LoVo (cell line): ENCODE measurements around the gene SLC4A2.

Experiments
- DNase-seq: peaks from one replicate; pipeline ENCODE4 v3.0.0-alpha.2; 2016; ENCODE audit warnings: low spot score

Gene SLC4A2

DNA sequence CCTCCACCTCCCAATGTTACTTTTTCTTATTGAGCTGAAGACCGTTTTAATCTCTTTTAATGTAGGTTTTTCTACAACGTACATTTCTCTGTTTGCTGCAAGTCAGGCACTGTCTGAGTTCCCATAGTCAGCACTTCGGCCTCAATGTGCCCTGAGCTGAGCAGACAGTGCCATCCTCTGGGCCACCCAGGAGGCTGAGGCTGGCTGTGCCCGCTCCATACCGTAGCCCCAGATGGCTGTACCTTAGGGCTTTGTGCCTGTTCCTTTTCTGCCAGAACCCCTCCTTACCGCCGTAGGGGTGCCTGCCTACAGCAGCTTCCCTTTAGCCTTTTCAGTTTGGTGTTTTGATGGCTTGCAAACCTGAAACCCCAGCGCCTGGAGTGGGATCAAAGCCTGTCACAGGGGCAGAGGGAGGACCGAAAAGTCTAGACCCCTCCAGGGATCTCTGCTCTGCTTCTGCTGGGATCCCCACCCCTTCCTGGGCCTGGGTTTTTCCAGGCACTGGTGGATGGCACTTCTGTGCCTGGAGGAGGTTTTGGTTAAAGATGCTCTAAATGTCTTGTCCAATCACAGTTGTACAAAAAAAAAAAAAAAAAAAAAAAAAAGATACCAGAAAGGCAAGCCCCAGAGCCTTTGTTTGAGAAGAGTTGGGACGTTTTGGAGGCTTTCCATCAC lies 35.9 kb downstream of the SLC4A2 start:
- no peak for DNase-seq

DNA sequence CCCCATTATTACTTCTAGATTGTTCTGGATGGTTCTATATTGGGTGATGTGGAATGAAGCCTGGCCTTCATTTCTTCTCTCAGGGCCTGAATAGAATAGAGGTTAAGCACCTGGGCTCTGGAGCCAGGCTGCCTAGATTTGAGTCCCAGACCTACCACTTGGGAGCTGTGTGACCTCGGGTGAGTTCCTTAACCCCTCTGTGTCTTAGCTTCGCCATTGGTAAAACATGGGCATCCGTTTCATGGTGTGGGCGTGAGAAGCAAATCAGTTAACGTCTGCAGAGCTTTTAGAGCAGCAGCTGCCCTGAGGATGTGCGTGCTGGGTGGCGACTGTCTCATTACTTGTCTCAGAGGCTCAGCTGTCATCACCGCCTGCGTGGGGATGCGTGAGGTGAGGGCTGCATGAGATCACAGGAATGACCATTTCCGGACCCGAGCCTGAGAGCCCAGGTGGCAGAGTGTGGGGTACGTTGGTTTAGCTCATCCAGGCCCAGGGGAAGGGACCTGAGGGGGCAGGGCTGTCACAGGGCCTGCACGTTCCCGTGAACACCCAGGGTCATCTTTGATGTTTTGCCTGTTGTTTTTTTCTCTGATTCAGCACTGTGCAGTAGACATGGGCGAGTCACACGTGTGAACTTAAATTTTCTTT lies 36.6 kb downstream of the SLC4A2 start:
- no peak for DNase-seq

DNA sequence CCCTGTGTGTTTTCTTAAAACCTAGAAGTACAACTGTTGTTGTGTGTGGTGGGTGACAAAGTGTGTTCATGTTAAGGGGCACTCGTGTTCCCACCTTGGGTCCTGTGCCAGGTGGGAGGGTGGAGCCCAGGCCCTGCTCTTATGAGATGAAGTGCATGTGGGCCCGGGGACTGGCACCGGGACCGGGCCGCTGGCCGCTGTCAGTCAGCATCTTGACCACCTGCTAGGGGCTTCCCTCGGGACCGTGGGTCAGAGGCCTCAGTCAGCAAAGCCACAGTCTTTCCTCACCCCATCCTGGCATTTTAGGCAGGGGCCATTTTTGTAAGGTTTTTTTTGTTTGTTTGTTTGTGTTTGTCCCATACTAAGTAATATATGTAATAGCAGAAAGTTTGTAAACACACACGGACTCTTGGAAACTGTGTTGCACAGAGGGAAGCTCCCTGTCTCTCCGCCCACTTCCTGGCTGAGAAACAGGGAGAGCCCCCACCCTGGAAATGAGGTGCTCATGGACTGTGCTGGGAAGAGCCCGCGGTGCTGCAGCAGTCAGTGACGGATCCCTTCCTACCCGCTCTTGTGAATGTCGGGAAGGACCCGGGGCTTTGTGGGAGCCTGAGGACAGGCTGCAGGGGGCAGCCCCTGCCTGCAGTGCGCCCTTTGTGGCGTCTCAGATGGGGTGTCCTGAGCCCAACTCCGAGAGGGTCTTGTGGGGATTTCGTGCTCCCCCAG lies 40.3 kb downstream of the SLC4A2 start:
- no peak for DNase-seq

DNA sequence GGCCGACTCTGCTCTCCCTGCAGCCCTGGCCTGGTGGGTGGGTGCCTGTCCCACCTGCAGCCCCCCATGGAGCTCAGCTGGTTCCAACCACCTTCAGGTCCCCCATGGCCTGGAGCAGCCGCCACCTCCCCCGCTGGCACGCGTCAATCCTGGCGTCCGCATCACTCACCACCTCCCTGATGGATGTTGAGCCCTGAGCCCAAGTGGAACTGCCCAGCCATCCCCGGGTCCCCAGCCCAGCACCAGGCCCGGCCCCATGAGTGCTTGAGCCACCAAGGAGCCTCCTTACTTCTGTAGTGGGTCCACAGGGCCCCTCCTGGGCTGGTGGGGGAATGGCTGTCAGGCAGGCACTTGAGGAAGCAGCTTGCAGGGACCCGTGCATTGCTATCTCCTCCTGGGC lies 41.5 kb downstream of the SLC4A2 start:
- no peak for DNase-seq

DNA sequence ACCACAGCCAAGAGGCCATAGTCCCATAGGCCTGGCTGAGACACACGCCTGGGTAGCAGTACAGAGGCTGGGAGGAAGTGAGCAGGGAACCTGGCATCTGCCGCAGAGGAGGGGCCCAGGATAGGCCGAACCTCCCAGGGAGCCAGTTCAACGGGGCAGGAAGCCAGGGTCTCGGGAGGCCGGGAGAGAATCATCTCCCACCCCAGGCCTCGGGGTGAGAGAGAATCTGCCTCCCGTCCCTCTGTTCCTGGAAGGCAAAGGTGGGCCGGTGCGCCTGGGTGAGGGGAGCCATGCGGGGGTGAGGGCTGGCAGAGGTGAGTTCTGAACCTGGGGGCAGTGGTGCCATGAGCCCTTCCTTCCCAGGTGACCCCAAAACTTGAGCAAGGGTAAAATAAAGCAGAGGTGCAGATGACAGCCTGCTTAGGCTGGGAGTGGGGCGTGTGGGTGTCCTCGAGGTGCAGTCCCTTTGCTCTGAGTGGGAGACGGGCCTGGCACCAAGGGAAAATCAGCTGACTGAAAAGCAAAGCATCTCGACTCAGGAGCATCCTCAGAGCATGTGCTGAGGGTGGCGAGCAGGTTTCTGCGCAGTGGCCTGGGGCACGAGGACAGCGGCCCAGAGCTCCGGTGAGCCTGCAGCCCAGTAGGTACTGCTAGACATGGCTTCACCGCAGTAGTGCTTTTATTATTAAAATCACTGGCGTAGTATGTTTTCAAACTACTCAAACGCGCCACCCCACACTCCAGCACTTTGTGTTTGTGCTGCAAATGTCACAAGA lies 42.4 kb downstream of the SLC4A2 start:
- no peak for DNase-seq

DNA sequence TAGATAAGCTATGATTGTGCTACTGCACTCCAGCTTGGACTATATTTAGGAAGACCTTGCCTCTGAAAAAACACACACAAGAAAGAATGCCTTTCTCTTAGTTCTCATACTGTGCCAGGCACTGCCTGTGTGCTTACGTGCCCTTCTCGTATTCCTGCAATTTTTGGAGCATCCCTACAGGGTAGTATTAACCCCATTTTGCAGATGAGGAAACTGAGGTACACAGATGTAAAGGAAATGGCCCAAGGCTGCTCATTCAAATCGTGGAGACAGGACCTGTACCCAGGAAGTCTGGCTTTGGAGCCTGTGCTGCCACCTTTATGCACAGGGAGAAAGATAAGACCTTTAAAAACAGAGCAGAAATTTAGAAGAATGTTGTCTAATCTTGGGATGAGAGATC lies 43.6 kb downstream of the SLC4A2 start:
- DNase-seq, result no peak

DNA sequence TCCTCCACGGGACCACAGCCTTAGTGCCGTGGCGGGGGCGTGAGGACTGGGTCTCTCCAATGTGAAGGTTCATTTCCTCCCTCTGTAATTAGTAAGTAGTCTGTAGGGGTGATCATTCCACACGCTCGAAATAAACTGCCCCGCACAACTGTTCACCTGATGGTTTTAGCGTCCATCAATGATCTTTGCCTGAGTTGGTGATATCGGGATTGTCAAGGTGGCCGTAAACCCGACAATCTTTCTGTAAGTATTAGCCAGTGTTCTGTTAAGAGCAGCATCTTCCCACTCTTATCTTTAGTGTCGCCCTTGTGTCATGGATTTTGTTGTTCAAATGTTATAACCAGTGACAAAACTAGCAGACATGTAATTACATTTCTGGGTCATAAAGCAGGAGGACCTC lies 44.6 kb downstream of the SLC4A2 start:
- DNase-seq, result no peak

DNA sequence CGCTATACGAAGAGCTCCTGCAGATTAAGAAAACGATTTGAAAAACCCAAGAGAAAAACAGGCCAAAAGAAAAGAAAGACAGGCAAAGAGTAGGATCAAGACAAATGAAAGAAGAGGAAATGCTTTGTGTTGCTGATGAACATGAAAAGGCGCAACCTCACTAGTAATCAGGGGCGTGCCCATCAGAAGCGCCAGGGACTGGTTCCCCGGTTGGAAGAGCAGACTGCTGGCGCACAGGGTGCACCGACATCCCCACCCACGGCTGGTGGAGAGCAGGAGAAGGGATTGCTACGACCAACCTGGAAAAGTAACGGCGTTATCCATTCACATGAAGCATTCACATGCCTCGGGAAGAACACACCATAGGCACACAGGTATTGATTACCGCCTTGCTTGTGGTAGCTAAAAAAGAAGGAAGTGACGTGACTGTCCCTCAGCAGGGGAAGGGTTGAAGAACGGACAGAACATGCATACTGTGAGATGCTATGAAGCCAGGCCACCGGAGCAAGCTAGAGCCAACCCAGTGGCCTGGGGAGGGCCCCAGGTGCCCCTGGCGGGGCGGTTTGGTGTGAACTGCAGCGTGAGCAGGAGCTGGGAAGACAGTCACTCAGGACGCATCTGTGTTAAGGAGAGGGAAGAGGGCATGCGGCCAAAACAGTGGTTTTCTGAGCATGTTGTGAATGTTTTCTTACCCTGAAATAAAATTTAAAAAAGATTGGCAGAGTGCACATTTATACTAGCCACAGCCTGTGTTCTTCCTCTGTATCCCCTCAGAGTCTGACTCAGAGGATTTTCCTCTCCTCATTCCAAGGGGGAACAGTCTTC lies 45.2 kb downstream of the SLC4A2 start:
- DNase-seq, result no peak

DNA sequence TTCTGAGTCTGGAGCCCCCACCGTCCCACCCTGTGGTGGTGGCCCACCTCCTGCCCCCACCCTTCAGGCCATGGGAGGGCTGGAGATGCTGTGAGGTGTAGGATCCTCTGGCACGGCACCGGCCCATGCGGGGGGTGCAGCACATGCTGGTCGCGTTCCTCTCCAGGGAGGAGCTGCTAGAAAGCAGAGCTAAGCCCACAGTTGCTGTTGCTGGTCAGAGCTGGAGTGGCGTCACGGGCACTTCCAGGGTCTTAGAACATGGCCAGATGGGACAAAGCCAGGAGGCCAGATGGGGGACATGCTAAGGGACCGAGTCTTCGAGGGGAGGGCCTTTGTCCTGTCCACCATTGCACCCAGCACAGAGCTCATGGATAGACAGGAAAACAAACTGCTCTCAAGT lies 48.5 kb downstream of the SLC4A2 start:
- no peak for DNase-seq

DNA sequence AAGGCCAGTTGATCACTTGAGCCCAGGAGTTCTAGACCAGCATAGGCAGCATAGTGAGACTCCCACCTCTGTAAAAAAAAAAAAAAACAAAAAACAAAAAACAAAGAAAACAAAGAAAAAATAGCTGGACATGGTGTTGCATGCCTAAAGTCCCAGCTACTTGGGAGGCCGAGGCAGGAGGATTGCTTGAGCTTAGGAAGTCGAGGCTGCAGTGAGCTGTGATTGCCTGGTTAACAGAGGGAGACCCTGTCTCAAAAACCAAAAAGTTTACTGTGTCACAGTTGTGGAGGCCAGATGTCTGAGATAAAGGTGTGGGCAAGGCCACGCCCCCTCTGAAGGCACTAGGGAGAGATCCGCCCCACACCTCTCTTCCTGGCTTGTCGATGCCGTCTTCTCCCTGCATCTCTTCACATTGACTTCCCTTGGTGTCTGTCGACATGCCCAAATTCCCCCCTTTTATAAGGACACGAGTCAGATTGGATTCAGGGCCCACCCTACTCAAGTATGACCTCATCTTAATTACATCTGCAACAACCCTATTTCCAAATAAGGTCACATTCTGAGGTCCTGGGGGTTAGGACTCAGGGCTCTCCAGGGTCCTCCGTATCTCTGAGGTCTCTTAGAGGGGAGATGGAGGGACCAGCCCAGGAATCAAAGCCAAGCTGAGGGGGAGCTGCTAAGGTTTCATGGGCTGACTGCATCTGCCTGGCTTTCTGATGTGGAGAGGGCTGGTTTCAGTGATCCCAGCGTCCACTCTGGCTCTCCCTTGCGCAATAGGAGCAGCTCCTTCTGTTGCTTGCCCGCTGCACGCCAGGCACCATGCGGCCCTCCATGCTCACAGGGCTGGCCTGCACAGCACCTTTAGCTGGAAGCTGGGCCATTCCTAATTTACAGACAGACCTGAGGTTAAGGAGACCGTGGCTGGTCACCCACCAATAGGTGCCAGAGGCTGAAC lies 50.0 kb downstream of the SLC4A2 start:
- DNase-seq, result no peak

DNA sequence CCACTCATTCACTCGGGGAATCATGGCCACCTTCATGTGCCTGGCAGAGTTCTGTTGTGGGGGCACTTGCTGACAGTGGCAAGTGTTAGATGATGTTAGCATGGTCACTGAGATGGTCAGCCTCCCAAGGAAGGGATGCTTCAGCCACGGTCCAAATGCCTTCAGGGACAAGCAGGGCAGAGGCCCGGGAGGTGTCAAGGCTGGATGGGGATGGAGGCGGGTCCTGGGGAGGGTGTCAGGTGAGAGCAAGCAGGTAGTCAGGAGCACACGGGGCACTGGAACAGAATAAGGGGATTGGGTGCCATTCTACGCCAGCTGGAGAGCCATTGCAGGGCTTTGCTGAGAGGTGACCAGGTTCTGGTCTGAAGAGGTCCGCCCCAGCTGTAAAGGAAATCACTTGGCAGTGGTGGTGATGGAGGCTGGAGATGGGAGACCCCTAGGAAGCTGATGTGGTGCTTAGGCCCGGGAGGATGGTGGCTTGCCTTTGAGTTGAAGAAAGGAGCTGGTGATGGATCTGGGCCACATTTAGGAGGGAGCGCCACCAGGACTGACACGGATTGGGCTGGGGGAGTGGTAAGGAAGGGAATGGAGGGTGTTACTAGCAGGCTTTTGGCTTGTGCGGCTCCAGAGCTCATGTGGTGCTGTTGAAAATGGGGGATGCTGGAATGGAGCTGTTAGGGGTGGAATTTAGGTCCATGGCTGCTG lies 51.0 kb downstream of the SLC4A2 start:
- no peak for DNase-seq

DNA sequence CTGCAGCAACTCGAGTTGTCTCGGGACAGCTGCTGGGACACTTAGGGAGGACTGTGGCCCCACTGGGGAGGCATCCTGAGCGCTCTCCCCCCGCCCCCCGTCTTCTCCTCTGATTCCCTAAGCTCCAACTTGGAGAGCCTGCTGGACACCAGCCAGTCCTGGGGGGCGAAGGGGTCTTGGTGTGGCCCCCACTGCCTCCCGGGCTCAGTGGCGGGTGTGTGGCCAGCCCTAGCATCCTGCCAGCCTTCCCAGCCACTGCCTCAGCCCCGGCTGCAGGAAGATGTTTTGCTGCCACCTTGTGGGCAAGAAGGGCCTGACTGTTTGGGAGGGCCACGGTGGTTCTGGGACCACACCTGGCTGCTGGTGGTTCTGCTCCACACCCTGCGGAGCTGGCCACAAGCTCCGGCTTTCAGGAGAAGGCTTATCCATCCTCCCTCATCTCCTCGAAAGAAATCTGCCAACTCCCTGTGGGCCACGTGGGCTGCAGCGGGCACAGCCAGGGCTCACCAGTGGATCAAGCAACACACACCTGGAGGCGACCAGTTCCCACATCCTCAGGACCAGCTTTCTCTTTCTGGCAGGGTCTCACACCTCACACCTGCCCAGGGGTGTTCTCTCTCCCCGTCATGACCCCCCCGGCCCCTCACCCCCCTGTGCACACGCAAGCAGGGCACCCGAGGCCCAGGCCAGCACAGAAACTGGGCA lies 51.7 kb downstream of the SLC4A2 start:
- DNase-seq, result peak; percentile 68

DNA sequence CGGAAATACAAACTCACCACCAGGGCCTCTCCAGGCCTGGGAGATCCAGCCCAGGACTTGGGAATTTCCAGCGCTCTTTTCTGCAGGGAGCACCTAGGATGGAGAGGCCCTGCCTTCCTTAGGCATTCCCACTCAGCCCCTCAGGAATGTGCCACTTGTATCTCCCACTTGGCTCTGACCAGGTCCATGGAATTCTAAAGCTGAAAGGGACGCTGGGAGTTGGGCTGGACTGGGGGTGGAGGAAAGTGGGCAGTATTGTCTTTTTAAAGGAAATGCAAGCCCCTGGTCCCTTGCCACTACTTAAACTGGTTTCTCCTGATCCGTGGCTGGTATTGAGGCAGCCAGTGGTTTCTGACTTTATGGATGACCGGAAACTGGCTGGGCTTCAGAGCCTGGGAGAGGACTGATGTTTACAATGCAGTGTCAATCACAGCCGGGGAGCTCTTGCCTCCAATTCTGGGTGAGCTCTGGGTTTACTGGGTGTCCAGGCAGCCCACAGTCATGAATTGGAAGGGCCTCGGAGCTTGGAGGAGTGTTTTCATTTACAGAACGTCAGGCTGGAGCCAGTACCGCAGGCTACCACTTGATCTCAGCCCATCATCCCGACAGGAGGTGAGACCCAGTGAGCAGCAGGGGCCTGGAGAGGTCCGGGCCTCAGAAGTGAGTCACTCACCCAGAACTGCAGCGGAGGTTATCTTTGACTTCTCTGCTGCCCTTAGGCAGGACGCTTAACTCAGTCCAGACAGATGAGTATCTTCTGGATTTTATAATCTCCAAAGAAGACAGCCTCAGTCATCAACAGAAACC lies 54.2 kb downstream of the SLC4A2 start:
- peak; percentile 39 for DNase-seq

DNA sequence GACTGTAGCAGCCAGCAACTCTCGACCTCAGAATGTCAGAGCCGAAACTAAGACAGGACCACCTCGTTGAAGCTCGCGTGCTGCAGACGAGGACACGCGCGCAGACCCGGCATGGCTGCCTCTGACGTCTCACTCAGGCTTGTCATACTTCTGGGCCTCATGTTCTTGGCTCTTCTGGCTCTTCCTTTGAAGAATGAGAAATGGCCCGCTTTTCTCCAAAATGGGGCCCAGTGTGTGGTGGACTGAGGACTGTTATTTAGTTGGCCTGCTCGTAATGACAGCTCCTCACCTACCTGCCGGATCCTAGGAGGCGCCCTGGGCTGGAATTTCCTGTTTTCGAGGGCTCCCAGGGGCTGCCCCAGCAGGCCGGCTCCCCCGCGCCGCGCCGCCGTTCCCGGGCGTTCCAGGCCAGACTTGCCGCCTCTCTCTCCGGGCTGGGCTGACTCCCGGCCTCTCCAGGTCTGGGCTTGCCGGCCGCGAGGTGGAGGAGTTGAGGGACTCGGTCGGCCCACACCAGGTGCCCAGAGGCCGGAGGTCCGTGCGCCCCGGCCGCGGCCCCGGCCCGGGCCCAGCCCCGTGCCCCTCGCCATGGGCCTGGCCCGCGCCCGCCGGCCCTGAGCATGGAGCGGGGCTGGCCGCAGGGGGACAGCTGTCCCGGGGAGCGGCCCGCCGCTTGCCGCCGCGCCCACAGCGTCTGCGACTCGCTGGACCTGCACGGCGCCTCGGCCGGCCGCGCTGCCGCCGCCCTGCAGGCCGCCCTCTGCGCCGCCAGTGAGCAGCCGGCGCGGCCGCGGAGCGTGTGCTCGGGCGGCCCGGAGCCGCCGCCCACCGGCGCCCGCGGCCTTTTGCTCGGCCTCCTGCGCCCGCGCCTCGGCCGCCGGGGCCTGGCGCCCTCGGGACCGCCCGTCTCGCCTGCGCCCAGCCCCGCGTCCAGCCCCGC lies 55.0 kb downstream of the SLC4A2 start:
- DNase-seq, result no peak

DNA sequence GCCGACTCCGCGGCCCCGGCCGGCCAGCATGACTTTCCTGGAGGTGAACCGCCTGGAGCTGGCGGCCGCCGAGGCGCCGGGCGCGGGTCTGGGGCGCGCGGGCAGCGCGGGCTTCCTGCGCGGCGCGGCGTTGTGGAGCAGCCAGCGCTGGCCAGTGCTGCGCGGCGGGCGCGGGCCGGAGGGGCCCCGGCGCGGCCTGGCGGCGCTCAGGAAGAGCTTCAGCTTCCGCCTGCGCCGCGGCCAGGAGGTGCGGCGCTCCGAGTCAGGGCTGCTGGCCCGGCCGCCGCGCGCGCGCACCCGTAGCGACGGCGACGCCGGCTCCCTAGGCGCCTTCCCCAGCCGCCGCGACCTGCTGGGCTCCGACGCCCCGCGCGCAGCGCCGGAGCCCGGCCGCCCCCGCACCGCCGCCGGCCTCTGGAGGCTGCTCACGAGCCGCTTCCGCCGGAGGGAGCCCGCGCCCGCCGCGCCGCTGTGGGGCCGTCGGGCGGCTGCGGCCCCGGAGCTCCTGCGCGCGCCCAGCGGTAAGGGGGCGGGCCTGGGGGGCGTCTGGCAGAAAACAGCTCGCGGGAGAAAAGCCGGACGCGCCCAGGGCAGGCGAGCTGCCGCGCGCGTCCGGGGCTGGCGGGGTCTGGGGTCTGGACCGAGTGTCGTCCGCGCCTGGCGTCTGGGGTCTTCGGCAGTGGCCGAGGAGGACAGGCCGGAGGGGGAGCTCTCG lies 55.9 kb downstream of the SLC4A2 start:
- no peak for DNase-seq

DNA sequence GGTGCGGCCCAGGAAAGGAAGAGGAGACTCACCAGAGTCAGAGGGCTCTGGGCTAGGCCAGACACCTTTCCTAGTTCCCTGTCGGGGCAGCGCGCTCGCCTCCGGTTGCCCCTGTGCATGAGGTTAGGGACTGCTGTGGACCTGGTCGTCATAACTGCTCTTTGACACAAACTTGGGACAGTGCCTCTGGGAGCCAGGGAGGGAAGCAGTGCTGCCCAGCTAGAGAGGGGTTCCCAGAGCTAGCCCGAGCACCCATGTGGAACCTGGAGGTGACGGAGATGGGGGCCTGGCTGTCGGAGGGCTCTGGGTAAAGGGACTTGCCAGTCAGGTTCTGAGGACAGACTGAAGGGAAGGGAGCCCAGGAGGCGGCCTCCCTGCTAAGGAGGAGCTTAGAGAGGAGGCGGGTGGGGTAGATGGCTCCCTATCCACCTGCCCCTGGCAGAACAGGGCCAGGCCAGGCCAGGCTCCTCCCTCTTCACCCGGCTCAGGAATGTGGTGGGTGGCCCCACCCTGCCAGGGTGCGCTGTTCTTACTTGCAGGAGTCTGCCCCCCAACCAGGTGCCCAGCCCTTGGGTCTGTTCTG lies 56.5 kb downstream of the SLC4A2 start:
- peak; percentile 52 for DNase-seq
